GM12878 (cell line): Measurements from ENCODE around the gene ARID1A. TPM values are rescaled to one million over a fixed set of nuclear protein-coding genes. Genes with fewer than 3 reads are reported as not detected.

Experiments used
- E2F8 ChIP-seq: fragments of 450-650 bp; IDR thresholded peaks from 2 replicates; pipeline ENCODE4 v1.6.1; 2018; ENCODE audit warnings: mild to moderate bottlenecking, low read depth, moderate library complexity; ENCODE audit not compliant: partially characterized antibody
- LARP7 ChIP-seq: fragments of 450-650 bp; IDR thresholded peaks from 2 replicates; pipeline ENCODE4 v1.6.1; 2017; ENCODE audit warnings: mild to moderate bottlenecking
- MTA2 ChIP-seq: fragments of 450-650 bp; IDR thresholded peaks from 2 replicates; pipeline ENCODE4 v1.6.1; 2016; ENCODE audit warnings: low read depth, mild to moderate bottlenecking, moderate library complexity
- STAT3 ChIP-seq: IDR thresholded peaks from 2 replicates; pipeline ENCODE4 v1.6.1; 2011; ENCODE audit warnings: low read depth, low read length, improper control_type of control experiment
- ZNF687 ChIP-seq: fragments of 450-650 bp; IDR thresholded peaks from 2 replicates; pipeline ENCODE4 v1.6.1; 2017; ENCODE audit warnings: mild to moderate bottlenecking, moderate library complexity
- polyA plus RNA-seq, 11 experiments: library from polyadenylated mRNA; depleted of rRNA in 4 of 11; unstranded in 6 of 11; stranded (reverse) in 5 of 11; fragments of >200 nt; fragmentation: Nextera tagmentation in 4 of 11; fragmentation: Illumina TruSeq in 1 of 11; extraction: Ambion mirVana in 4 of 11; extraction: Trizol in 1 of 11; gene quantifications; 1 replicate in 1 of 11; 2 replicates in 10 of 11; pipeline versions ENCODE4 v1.2.1 to v1.2.3, GENCODE V29; 2011 to 2016; ENCODE audit warnings: inconsistent platforms in 2 of 11, missing spikeins in 2 of 11, low read depth in 1 of 11
- total RNA-seq, 4 experiments: library from RNA; depleted of rRNA in 3 of 4; stranded (reverse); fragments of >200 nt in 3 of 4; fragmentation: Illumina TruSeq in 1 of 4; extraction: Trizol in 1 of 4; gene quantifications; 2 replicates each; pipeline versions ENCODE4 v1.2.1 to v1.2.3, GENCODE V29; 2013 to 2021

The ARID1A gene
- total and polyA plus RNA-seq, 10 of the 15 experiments (the other 5 are each of a cell fraction or from before 2014, with no cell fraction given) = 10.0 to 98.0 (median 23.5) TPM

- no peak for TF ChIP-seq ZNF687
- no peak for TF ChIP-seq MTA2
- no peak for TF ChIP-seq STAT3
- TF ChIP-seq LARP7 = no peak
- no peak for TF ChIP-seq E2F8
Observed at GRCh38 chr1:26690157-26690556, 5.7 kb upstream of the ARID1A start (continued).
